Psoas muscle (tissue), 8 donors: ENCODE results near the gene OST4. TPM values are rescaled to one million over a fixed set of nuclear protein-coding genes. Genes with fewer than 3 reads are reported as not detected.

Source experiments
- ATAC-seq, 4 donors: fragments of 200-7000 bp; cut with Tn5 transposase; one replicate each; pipeline ENCODE4 v1.9.1; 2020; ENCODE audit warnings: moderate library complexity in 3 of 4, mild to moderate bottlenecking in 2 of 4
- DNase-seq, 2 donors: peaks; one replicate each; pipeline ENCODE4 v3.0.0-alpha.2; 2020
- H3K27ac ChIP-seq: fragments of 200-600 bp; one replicate; pipeline ENCODE4 v1.8.0; 2022
- H3K27me3 ChIP-seq, 3 donors: fragments of 200-600 bp in 1 of 3; one replicate each; pipeline versions ENCODE4 v1.6.1 to v1.8.0; 2013 to 2022; ENCODE audit warnings: low read length in 2 of 3, mild to moderate bottlenecking in 2 of 3, moderate library complexity in 1 of 3; ENCODE audit not compliant: insufficient read depth in 3 of 3
- H3K36me3 ChIP-seq, 2 donors: fragments of 200-600 bp in 1 of 2; one replicate each; pipeline versions ENCODE4 v1.6.1 to v1.8.0; 2013 to 2022; ENCODE audit warnings: low read depth in 1 of 2, mild to moderate bottlenecking in 1 of 2, moderate library complexity in 1 of 2; ENCODE audit not compliant: insufficient read depth in 1 of 2
- H3K4me1 ChIP-seq: fragments of 200-600 bp; one replicate; pipeline ENCODE4 v1.8.0; 2022
- H3K4me3 ChIP-seq: fragments of 200-600 bp; one replicate; pipeline ENCODE4 v1.8.0; 2022; ENCODE audit warnings: mild to moderate bottlenecking
- H3K9me3 ChIP-seq: fragments of 200-600 bp; one replicate; pipeline ENCODE4 v1.8.0; 2022
- CTCF ChIP-seq: fragments of 200-600 bp; IDR thresholded peaks from one replicate; pipeline ENCODE4 v1.8.0; 2022; ENCODE audit warnings: antibody characterized with exemption
- WGBS, 3 donors: extraction: QIAGEN DNeasy Blood & Tissue Kit; methylation state at CpG; one replicate each; pipeline versions ENCODE4 v1.1.6 to v1.1.7; 2013; 5-methylcytosine and 5-hydroxymethylcytosine counted together
- intact Hi-C, 2 donors: fragments of 100-400 bp; cut with DNase I; formaldehyde crosslinking; loops; one replicate each; pipeline versions ENCODE4 v1.11.0 to v1.14.2; 2022
- polyA plus RNA-seq, 3 donors: library from polyadenylated mRNA; stranded (reverse); fragments of 200-250 nt; gene quantifications; one replicate each; pipeline ENCODE4 v1.2.3, GENCODE V29; 2013
- total RNA-seq, 4 donors: library from RNA; stranded (reverse); fragmentation: NEBNext Ultra II Directional in 2 of 4; extraction: Animal tissue kit (Norgen Biotek cat#: 25700) in 2 of 4; gene quantifications; one replicate each; pipeline versions ENCODE4 v1.2.1 to v1.2.4, GENCODE V29; 2021 to 2023
- donor health status: healthy with polysubstance abuse.
- donor health status: DM: no; HTN: no; CAD: no; lungs with moderate emphysema.
- donor health status: Bipolar disorder and iron deficiency.
- donor health status: healthy.
- donor health status: DM: yes; HTN: yes; CAD: no.
- donor health status: DM: no; HTN: no; CAD: no.
- donor health status: DM: no; HTN: no; CAD: no.
- donor health status: DM: yes; HTN: yes; CAD: no.

The OST4 gene
- total and polyA plus RNA-seq, 7 donors = 186 to 396 (median 280) TPM

GRCh38 chr2:27051902-27052645, 19.4 kb downstream of the OST4 start:
- Histone ChIP-seq H3K27ac (peak overlapping the region; percentile 77), H3K36me3 (peaks cover 0 to 40% of the 10 kb centered on the region in 2 donors), H3K27me3 (no peaks in the 10 kb centered on the region), H3K4me1 (peaks cover 15% of the 10 kb centered on the region), H3K9me3 (no peaks in the 10 kb centered on the region), H3K4me3 (peak overlapping the region; percentile 92)
- no peak for ATAC-seq
- peak; percentile 51 to 76 for DNase-seq
- intact Hi-C loops = loop anchor here in 1 of 2 donors (2.0 kb wide), 1 partner anchor 19 kb away; the partner anchor contains the start of gene OST4
- no peak for TF ChIP-seq CTCF
- 4 to 5% (median 4%) methylated on average over 18 to 24 of the region's 24 CpGs for WGBS, 3 donors

- no peak for TF ChIP-seq CTCF
- intact Hi-C loops = loop anchor here in 1 of 2 donors (1.0 kb wide), 1 partner anchor 31 kb away; no protein-coding TSS in a partner anchor
- no peaks in the 10 kb centered on the region for H3K27me3 ChIP-seq
- ATAC-seq (peak; percentile 77 to 83 (median 80)), DNase-seq (peak; percentile 92 to 97)
- H3K27ac ChIP-seq = peak within 1 kb of the TSS; percentile 77
- H3K36me3 ChIP-seq = peaks cover 0 to 32% of the 10 kb centered on the region in 2 donors
- H3K9me3 ChIP-seq = no peaks in the 10 kb centered on the region
- peak within 1 kb of the TSS; percentile 92 for H3K4me3 ChIP-seq
- peaks cover 15% of the 10 kb centered on the region for H3K4me1 ChIP-seq
- 0 to 1% (median 0%) methylated on average over 49 to 67 of the region's 67 CpGs for WGBS, 3 donors
These were observed 20.2 kb downstream of the OST4 start, which contains the start of gene AGBL5 for GRCh38 chr2:27050996-27051901. Gene AGBL5 (plus strand): TSS chr2:27051668. CDS start chr2:27052959, 1,291 bp downstream.

GRCh38 chr2:27050281-27050995, 21.0 kb downstream of the OST4 start:
- peaks cover 15% of the 10 kb centered on the region for H3K4me1 ChIP-seq
- peak overlapping the region; percentile 77 for H3K27ac ChIP-seq
- peaks cover 0 to 24% of the 10 kb centered on the region in 2 donors for H3K36me3 ChIP-seq
- H3K9me3 ChIP-seq = no peaks in the 10 kb centered on the region
- intact Hi-C loops = loop anchor here in 1 of 2 donors (1.0 kb wide), 1 partner anchor 32 kb away; no protein-coding TSS in a partner anchor
- DNase-seq = peak; percentile 84 to 93
- peak; percentile 48 for TF ChIP-seq CTCF
- WGBS, 3 donors = 0% methylated on average over 44 to 48 of the region's 48 CpGs
- peak; percentile 84 to 88 (median 86) for ATAC-seq
- H3K27me3 ChIP-seq = no peaks in the 10 kb centered on the region
- H3K4me3 ChIP-seq = peak overlapping the region; percentile 92
